ENCODE data around the gene CYTH1. TPM values are rescaled to one million over a fixed set of nuclear protein-coding genes. Genes with fewer than 3 reads are reported as not detected.
A peak's percentile ranks its signal among the peaks of the same experiment; 100 is the strongest.

The CYTH1 gene
- total RNA-seq, 1 experiment from 2014 or later = 40.3 TPM

GRCh38 chr17:78784352-78784751, 2.3 kb upstream of the CYTH1 start:
- no TSS peak for BruUV-seq (replicated peaks)
- Histone ChIP-seq H3K4me3 (no peak overlapping the region), H3K27ac (no peak overlapping the region), H3K79me2 (ENCODE audit: low read depth) (no peaks in the 10 kb centered on the region), H3F3A (ENCODE audit: insufficient read depth, low read depth) (peaks cover 12% of the 10 kb centered on the region; the same call in 1 of the 2 replicates), H3K9me2 (ENCODE audit: insufficient read depth) (no peaks in the 10 kb centered on the region), H2AFZ (no peak overlapping the region), H4K20me1 (ENCODE audit: insufficient read depth) (no peaks in the 10 kb centered on the region), H3K4me2 (no peak overlapping the region), H3K4me1 (replicated peaks; ENCODE audit: insufficient read depth) (no peaks in the 10 kb centered on the region), H3K9me3 (ENCODE audit: insufficient read depth, low read depth) (no peaks in the 10 kb centered on the region), H3K36me3 (ENCODE audit: low read depth) (no peaks in the 10 kb centered on the region), H3K27me3 (ENCODE audit: insufficient read depth, low read depth) (no peaks in the 10 kb centered on the region)
- no peak for DNase-seq
- TF ChIP-seq CTCF (conservative IDR thresholded peaks at IDR 0.05) (no peak), EZH2 (IDR thresholded peaks at IDR 0.05; ENCODE audit: low read depth) (no peak)
- intact Hi-C loops (cut with micrococcal nuclease; ENCODE audit: unreplicated experiment) = no loop called here
- ChIA-PET CTCF (no interaction called here), POLR2A (ENCODE audit: unreplicated experiment) (no interaction called here)

GRCh38 chr17:78783711-78784324, 1.7 kb upstream of the CYTH1 start:
- Histone ChIP-seq H3K4me2 (no peak overlapping the region), H3K27me3 (ENCODE audit: insufficient read depth, low read depth) (no peaks in the 10 kb centered on the region)
- intact Hi-C loops (cut with micrococcal nuclease; ENCODE audit: unreplicated experiment) = no loop called here

GRCh38 chr17:78781104-78781892, 775 bp downstream of the CYTH1 start:
- TF ChIP-seq EZH2 (IDR thresholded peaks at IDR 0.05; ENCODE audit: low read depth) (no peak), CTCF (conservative IDR thresholded peaks at IDR 0.05) (no peak)
- Histone ChIP-seq H3K9me2 (ENCODE audit: insufficient read depth) (no peaks in the 10 kb centered on the region), H3F3A (ENCODE audit: insufficient read depth, low read depth) (peaks cover 12% of the 10 kb centered on the region; the same call in 1 of the 2 replicates), H2AFZ (peak overlapping the region; percentile 79; the same call in 1 of the 2 replicates), H3K4me1 (replicated peaks; ENCODE audit: insufficient read depth) (no peaks in the 10 kb centered on the region), H3K4me3 (peak overlapping the region; percentile 63), H4K20me1 (ENCODE audit: insufficient read depth) (no peaks in the 10 kb centered on the region), H3K36me3 (ENCODE audit: low read depth) (no peaks in the 10 kb centered on the region), H3K27ac (no peak overlapping the region), H3K4me2 (peak overlapping the region; percentile 82), H3K79me2 (ENCODE audit: low read depth) (no peaks in the 10 kb centered on the region), H3K27me3 (ENCODE audit: insufficient read depth, low read depth) (no peaks in the 10 kb centered on the region), H3K9me3 (ENCODE audit: insufficient read depth, low read depth) (no peaks in the 10 kb centered on the region)
- no TSS peak for BruUV-seq (replicated peaks)
- intact Hi-C loops (cut with micrococcal nuclease; ENCODE audit: unreplicated experiment) = no loop called here
- ChIA-PET POLR2A (ENCODE audit: unreplicated experiment) (no interaction called here), CTCF (no interaction called here)
- DNase-seq = peak in 1 of 2 experiments; percentile 34

More at GRCh38 chr17:78783711-78784324, 1.7 kb upstream of the CYTH1 start:
- H3K9me3 ChIP-seq (ENCODE audit: insufficient read depth, low read depth) = no peaks in the 10 kb centered on the region
- TF ChIP-seq CTCF (conservative IDR thresholded peaks at IDR 0.05) = no peak
- no peak for TF ChIP-seq EZH2 (IDR thresholded peaks at IDR 0.05; ENCODE audit: low read depth)
- CTCF ChIA-PET = no interaction called here
- BruUV-seq (replicated peaks) = no TSS peak
- H3F3A ChIP-seq (ENCODE audit: insufficient read depth, low read depth) = peaks cover 12% of the 10 kb centered on the region; the same call in 1 of the 2 replicates
- no peaks in the 10 kb centered on the region for H3K36me3 ChIP-seq (ENCODE audit: low read depth)
- POLR2A ChIA-PET (ENCODE audit: unreplicated experiment) = no interaction called here
- no peak overlapping the region for H2AFZ ChIP-seq
- H3K9me2 ChIP-seq (ENCODE audit: insufficient read depth) = no peaks in the 10 kb centered on the region
- no peak for DNase-seq
- H3K27ac ChIP-seq = no peak overlapping the region
- no peaks in the 10 kb centered on the region for H3K79me2 ChIP-seq (ENCODE audit: low read depth)
- H3K4me3 ChIP-seq = no peak overlapping the region
- no peaks in the 10 kb centered on the region for H4K20me1 ChIP-seq (ENCODE audit: insufficient read depth)
- H3K4me1 ChIP-seq (replicated peaks; ENCODE audit: insufficient read depth) = no peaks in the 10 kb centered on the region
